Thyroid gland (tissue), 4 donors: ENCODE data around the gene ZC3H18. TPM values are rescaled to one million over a fixed set of nuclear protein-coding genes. Genes with fewer than 3 reads are reported as not detected.

Source experiments
- DNase-seq, 2 donors: peaks; one replicate each; pipeline ENCODE4 v3.0.0-alpha.2; 2019
- H3K27ac ChIP-seq, 3 donors: fragments of 200-600 bp; sonication (generic); 1 replicate in 2 of 3; 2 replicates in 1 of 3; pipeline ENCODE4 v1.5.1; 2016 to 2019; ENCODE audit warnings: mild to moderate bottlenecking in 1 of 3, moderate library complexity in 1 of 3
- H3K27me3 ChIP-seq: fragments of 200-600 bp; sonication (generic); one replicate; pipeline ENCODE4 v1.5.1; 2019
- H3K36me3 ChIP-seq, 2 donors: fragments of 200-600 bp; sonication (generic); one replicate each; pipeline ENCODE4 v1.5.1; 2016 to 2019
- H3K4me1 ChIP-seq, 2 donors: fragments of 200-600 bp; sonication (generic); one replicate each; pipeline ENCODE4 v1.5.1; 2017 to 2019
- H3K4me3 ChIP-seq, 3 donors: fragments of 200-600 bp; sonication (generic); replicated peaks in 1 of 3; 1 replicate in 2 of 3; 2 replicates in 1 of 3; pipeline ENCODE4 v1.5.1; 2016; ENCODE audit warnings: mild to moderate bottlenecking in 1 of 3
- H3K9me3 ChIP-seq: fragments of 200-600 bp; sonication (generic); one replicate; pipeline ENCODE4 v1.5.1; 2017
- POLR2A ChIP-seq, 2 donors: fragments of 450-650 bp; IDR thresholded peaks; one replicate each; pipeline ENCODE4 v1.6.1; 2017; ENCODE audit warnings: antibody characterized with exemption in 2 of 2, mild to moderate bottlenecking in 2 of 2, moderate library complexity in 1 of 2
- WGBS, 2 donors: methylation state at CpG; one replicate each; pipeline ENCODE4 v1.1.5; 2017; 5-methylcytosine and 5-hydroxymethylcytosine counted together
- intact Hi-C: fragments of 100-400 bp; cut with DNase I; formaldehyde crosslinking; loops from one replicate; pipeline ENCODE4 v1.15.1; 2023
- total RNA-seq, 4 donors: library from RNA; depleted of rRNA; stranded (reverse); fragments of >200 nt; gene quantifications; one replicate each; pipeline ENCODE4 v1.2.3, GENCODE V29; 2016
- TF ChIP-seq, protein P1 (sequence below), 6 experiments: fragments of 200-600 bp in 3 of 6; fragments of 450-650 bp in 3 of 6; sonication (generic) in 3 of 6; IDR thresholded peaks; one replicate each; pipeline ENCODE4 v1.5.1; 2016 to 2019; ENCODE audit warnings: antibody characterized with exemption in 6 of 6, mild to moderate bottlenecking in 2 of 6, inconsistent platforms in 1 of 6, moderate library complexity in 1 of 6

ZC3H18 gene
- total RNA-seq, 4 donors from 2014 or later = 14.8 to 25.5 (median 20.9) TPM

DNA sequence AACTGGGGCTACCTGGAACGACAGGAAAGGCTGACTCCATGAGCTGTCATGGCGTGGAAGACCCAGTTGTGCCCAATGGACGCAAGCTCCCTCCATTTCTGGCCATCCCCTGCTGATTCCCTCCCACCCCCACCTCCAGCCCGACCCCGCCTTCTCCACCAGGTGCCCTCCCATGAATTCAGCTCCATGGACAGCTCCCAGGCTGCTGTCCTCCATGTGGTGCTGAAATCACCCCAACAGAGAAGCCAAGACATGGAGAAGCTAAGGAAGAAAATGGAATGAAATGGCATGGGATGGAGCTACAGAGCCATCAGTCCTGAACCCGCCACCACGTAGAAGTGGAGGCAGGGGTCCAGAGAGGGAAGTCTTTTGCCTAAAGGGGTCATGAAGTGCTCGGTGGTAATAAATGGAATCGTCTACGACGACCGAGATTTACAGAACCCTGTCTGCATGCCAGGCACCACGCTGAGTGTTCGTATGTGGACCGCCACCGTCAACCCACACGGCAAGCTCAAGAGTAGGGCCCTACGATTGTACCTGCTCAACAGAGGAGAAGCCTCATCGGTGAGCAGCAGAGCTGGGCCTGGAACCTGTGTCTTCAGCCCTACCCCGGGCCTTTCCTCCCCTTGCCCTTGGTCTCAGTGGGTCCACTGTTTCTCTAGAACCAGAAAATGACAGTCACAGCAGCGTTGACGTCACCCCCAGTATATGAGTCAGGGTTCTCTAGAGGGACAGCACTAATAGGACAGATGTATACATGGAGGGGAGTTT lies 9.3 kb upstream of the ZC3H18 start:
- Histone ChIP-seq H3K4me3 (no peak overlapping the region), H3K27ac (no peak overlapping the region), H3K27me3 (peaks cover 3% of the 10 kb centered on the region), H3K9me3 (no peaks in the 10 kb centered on the region), H3K36me3 (no peaks in the 10 kb centered on the region), H3K4me1 (peaks cover 0 to 4% of the 10 kb centered on the region in 2 donors)
- TF ChIP-seq POLR2A (IDR thresholded peaks at IDR 0.05) = no peak
- TF ChIP-seq, protein P1, sequence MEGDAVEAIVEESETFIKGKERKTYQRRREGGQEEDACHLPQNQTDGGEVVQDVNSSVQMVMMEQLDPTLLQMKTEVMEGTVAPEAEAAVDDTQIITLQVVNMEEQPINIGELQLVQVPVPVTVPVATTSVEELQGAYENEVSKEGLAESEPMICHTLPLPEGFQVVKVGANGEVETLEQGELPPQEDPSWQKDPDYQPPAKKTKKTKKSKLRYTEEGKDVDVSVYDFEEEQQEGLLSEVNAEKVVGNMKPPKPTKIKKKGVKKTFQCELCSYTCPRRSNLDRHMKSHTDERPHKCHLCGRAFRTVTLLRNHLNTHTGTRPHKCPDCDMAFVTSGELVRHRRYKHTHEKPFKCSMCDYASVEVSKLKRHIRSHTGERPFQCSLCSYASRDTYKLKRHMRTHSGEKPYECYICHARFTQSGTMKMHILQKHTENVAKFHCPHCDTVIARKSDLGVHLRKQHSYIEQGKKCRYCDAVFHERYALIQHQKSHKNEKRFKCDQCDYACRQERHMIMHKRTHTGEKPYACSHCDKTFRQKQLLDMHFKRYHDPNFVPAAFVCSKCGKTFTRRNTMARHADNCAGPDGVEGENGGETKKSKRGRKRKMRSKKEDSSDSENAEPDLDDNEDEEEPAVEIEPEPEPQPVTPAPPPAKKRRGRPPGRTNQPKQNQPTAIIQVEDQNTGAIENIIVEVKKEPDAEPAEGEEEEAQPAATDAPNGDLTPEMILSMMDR (IDR thresholded peaks at IDR 0.05) = no peak
- whole genome bisulfite sequencing, 2 donors = 63 to 68% methylated on average over 17 to 22 of the region's 22 CpGs
- intact Hi-C loops = loop anchor here (2.0 kb wide), 1 partner anchor 116 kb away; no protein-coding TSS in a partner anchor
- DNase-seq = peak in 1 of 2 donors; percentile 33

DNA sequence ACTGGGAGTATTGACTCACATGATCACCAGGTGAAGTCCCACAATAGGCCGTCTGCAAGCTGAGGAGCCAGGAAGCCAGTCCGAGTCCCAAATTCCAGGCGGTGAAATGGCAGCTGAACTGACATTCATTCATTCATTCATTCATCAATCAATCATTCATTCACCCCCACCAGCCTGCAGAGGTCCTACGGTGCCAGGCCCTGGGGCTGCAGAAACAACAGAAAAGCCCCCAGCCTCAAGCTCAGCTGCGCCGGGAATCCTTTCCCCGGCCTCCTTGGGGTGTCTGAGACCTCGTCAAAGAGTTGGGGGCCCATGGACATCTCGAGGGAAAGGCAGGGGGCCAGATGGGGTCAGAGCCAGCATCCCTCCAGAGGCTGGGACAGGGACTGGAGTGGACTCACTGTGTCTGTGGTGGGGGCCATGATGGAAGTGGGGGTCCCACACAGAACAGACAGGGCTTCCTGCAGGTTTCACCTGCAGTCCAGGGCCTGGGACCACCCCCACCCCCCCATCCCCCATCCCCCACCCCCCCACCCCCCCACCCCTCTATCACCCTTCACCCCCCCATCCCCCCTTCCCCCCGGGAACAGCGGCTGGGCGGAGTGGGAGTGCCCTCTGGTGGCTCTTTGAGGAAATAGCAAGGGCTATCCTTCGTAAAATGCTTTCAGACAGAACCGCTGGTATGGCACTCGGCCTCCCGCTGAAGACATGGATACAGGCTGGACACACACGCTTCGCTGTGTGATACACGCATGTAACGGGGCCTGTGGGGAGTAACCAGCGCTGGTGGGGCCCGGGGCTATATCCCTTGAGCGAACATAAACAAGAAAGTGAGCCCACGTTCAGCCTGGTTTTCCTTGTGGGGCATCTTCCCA lies 8.5 kb upstream of the ZC3H18 start:
- Histone ChIP-seq H3K9me3 (no peaks in the 10 kb centered on the region), H3K27ac (no peak overlapping the region), H3K4me1 (peaks cover 0 to 4% of the 10 kb centered on the region in 2 donors), H3K36me3 (no peaks in the 10 kb centered on the region), H3K4me3 (no peak overlapping the region), H3K27me3 (peaks cover 3% of the 10 kb centered on the region)
- peak; percentile 42 to 56 for DNase-seq
- TF ChIP-seq POLR2A (IDR thresholded peaks at IDR 0.05) = no peak
- TF ChIP-seq, protein P1 (IDR thresholded peaks at IDR 0.05) = peak; percentile 24 to 63 (median 40)
- WGBS, 2 donors = 30 to 42% methylated on average over 17 to 20 of the region's 24 CpGs
- intact Hi-C loops = loop anchor here (2.0 kb wide), 1 partner anchor 117 kb away; no protein-coding TSS in a partner anchor

DNA sequence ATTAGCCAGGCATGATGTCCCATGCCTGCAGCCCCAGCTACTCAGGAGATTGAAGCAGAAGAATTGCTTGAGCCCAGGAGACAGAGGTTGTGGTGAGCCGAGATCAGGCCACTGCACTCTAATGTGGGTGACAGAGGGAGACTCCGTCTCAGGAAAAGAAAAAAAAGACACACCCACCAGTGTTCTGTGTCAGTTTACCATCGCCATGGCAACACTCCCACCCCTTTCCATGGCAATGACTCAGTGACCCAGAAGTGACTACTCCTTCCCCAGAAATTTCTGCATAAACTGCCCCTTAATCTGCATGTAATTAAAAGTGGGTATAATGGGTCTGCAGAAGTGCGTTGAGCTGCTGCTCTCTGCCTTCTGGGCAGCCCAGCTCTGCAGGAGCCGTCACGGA lies 4.0 kb upstream of the ZC3H18 start:
- Histone ChIP-seq H3K4me3 (no peak overlapping the region), H3K36me3 (no peaks in the 10 kb centered on the region), H3K27ac (no peak overlapping the region), H3K4me1 (peaks cover 11 to 12% of the 10 kb centered on the region in 2 donors), H3K9me3 (no peaks in the 10 kb centered on the region), H3K27me3 (no peaks in the 10 kb centered on the region)
- WGBS, 2 donors = 71% methylated on average over 6 of the region's 6 CpGs
- intact Hi-C loops = no loop called here
- no peak for DNase-seq
- no peak for TF ChIP-seq POLR2A (IDR thresholded peaks at IDR 0.05)
- TF ChIP-seq, protein P1 (IDR thresholded peaks at IDR 0.05) = no peak

DNA sequence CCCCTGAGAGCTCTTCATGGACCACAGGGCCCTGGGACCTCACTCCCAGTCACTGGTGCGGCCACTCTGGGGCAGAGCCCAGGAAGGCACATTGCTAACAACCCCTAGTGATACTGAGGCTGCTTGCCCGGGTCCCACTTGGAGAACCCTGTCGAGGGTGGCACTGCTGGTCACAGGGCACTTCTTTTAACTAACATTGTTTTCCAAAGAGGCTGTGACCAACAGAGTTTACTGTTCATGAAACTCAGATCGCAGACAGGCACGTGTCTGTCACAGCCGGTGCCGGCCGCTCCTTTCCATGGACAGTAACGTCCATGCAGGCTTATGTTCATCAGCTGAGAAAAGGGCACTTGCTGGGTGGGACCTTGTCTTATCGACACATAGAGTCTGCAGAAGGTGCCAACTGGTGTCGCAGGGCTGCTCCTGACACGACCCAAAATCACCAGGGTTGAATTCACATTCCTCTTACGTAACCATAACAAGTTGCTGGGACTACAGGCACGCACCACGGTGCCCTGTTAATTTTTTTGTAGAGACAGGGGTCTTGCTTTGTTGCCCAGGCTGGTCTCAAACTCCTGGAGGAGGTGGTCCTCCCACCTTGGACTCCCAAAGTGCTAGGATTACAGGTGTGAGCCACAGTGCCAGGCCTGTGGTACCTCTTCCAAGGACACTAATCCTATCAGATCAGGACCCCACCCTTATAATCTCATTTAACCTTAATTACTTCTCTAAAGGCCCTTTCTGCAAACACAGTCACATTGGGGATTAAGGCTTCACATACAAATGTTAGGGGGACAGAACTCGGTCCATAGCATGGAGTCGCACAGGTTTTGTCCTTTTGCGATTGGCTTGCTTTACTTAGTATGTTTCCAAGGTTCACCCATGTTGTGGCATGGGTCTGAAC lies 1.2 kb upstream of the ZC3H18 start:
- H3K27me3 ChIP-seq = no peaks in the 10 kb centered on the region
- no peak for DNase-seq
- no peaks in the 10 kb centered on the region for H3K36me3 ChIP-seq
- H3K4me3 ChIP-seq = peak overlapping the region in 2 of 3 donors; percentile 5 to 71
- no peaks in the 10 kb centered on the region for H3K9me3 ChIP-seq
- intact Hi-C loops = no loop called here
- peaks cover 13 to 16% of the 10 kb centered on the region in 2 donors for H3K4me1 ChIP-seq
- H3K27ac ChIP-seq = no peak overlapping the region
- TF ChIP-seq POLR2A (IDR thresholded peaks at IDR 0.05) = no peak
- TF ChIP-seq, protein P1 (IDR thresholded peaks at IDR 0.05) = no peak
- WGBS, 2 donors = 88 to 92% methylated on average over 18 of the region's 18 CpGs
